Thoracic aorta (tissue), 2 donors: ENCODE data around the gene AHDC1. TPM values are rescaled to one million over a fixed set of nuclear protein-coding genes. Genes with fewer than 3 reads are reported as not detected.
A peak's percentile ranks its signal among the peaks of the same experiment; 100 is the strongest.

Experiments
- ATAC-seq: fragments of 150-250 bp; one replicate; pipeline ENCODE4 v1.8.0; 2017; ENCODE audit warnings: low read depth; ENCODE audit not compliant: insufficient number of reproducible peaks, low FRiP score
- DNase-seq: peaks from one replicate; pipeline ENCODE4 v3.0.0-alpha.2; 2020; ENCODE audit warnings: low spot score
- H3K27ac ChIP-seq, 2 donors: fragments of 200-600 bp; sonication (generic); 1 replicate in 1 of 2; 2 replicates in 1 of 2; pipeline ENCODE4 v1.5.1; 2016; ENCODE audit warnings: mild to moderate bottlenecking in 2 of 2, moderate library complexity in 2 of 2
- H3K27me3 ChIP-seq: fragments of 200-600 bp; sonication (generic); replicated peaks from 2 replicates; pipeline ENCODE4 v1.6.0; 2016; ENCODE audit warnings: mild to moderate bottlenecking; ENCODE audit not compliant: insufficient read depth
- H3K36me3 ChIP-seq: fragments of 200-600 bp; sonication (generic); one replicate; pipeline ENCODE4 v1.5.1; 2016
- H3K4me1 ChIP-seq, 2 donors: fragments of 200-600 bp; sonication (generic); 1 replicate in 1 of 2; 2 replicates in 1 of 2; pipeline versions ENCODE4 v1.5.1 to v1.6.0; 2016; ENCODE audit warnings: low read depth in 2 of 2, mild to moderate bottlenecking in 1 of 2; ENCODE audit not compliant: control insufficient read depth in 1 of 2
- H3K4me3 ChIP-seq: fragments of 200-600 bp; sonication (generic); 2 replicates; pipeline ENCODE4 v1.5.1; 2016; ENCODE audit warnings: mild to moderate bottlenecking
- H3K9me3 ChIP-seq: fragments of 200-600 bp; sonication (generic); 2 replicates; pipeline ENCODE4 v1.5.1; 2016
- total RNA-seq, 2 donors: library from RNA; depleted of rRNA; stranded (reverse); fragments of >200 nt; gene quantifications; one replicate each; pipeline versions ENCODE4 v1.1.0 to v1.2.3, GENCODE V29; 2016
- TF ChIP-seq, protein P1 (sequence below): fragments of 200-600 bp; sonication (generic); IDR thresholded peaks from one replicate; pipeline ENCODE4 v1.5.1; 2019; ENCODE audit warnings: antibody characterized with exemption

Gene AHDC1
- total RNA-seq, 2 donors from 2014 or later = 38.3 to 55.4 TPM

- H3K4me3 ChIP-seq = no peak overlapping the region
- TF ChIP-seq, protein P1, sequence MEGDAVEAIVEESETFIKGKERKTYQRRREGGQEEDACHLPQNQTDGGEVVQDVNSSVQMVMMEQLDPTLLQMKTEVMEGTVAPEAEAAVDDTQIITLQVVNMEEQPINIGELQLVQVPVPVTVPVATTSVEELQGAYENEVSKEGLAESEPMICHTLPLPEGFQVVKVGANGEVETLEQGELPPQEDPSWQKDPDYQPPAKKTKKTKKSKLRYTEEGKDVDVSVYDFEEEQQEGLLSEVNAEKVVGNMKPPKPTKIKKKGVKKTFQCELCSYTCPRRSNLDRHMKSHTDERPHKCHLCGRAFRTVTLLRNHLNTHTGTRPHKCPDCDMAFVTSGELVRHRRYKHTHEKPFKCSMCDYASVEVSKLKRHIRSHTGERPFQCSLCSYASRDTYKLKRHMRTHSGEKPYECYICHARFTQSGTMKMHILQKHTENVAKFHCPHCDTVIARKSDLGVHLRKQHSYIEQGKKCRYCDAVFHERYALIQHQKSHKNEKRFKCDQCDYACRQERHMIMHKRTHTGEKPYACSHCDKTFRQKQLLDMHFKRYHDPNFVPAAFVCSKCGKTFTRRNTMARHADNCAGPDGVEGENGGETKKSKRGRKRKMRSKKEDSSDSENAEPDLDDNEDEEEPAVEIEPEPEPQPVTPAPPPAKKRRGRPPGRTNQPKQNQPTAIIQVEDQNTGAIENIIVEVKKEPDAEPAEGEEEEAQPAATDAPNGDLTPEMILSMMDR = no peak
- no peak for ATAC-seq
Measured at GRCh38 chr1:27609618-27610240, 5.8 kb upstream of the AHDC1 start.

GRCh38 chr1:27609210-27609555 is 5.2 kb upstream of the AHDC1 start:
- no peak for ATAC-seq
- Histone ChIP-seq H3K36me3 (no peaks in the 10 kb centered on the region), H3K4me3 (no peak overlapping the region), H3K9me3 (no peaks in the 10 kb centered on the region), H3K27me3 (no peaks in the 10 kb centered on the region), H3K27ac (no peak overlapping the region), H3K4me1 (peaks cover 0 to 18% of the 10 kb centered on the region in 2 donors)
- DNase-seq = no peak
- TF ChIP-seq, protein P1 = no peak

More at GRCh38 chr1:27609618-27610240, 5.8 kb upstream of the AHDC1 start:
- H3K27me3 ChIP-seq = no peaks in the 10 kb centered on the region
- H3K27ac ChIP-seq = no peak overlapping the region
- H3K4me1 ChIP-seq = peaks cover 0 to 13% of the 10 kb centered on the region in 2 donors
- DNase-seq = no peak
- H3K9me3 ChIP-seq = no peaks in the 10 kb centered on the region
- no peaks in the 10 kb centered on the region for H3K36me3 ChIP-seq

DNA sequence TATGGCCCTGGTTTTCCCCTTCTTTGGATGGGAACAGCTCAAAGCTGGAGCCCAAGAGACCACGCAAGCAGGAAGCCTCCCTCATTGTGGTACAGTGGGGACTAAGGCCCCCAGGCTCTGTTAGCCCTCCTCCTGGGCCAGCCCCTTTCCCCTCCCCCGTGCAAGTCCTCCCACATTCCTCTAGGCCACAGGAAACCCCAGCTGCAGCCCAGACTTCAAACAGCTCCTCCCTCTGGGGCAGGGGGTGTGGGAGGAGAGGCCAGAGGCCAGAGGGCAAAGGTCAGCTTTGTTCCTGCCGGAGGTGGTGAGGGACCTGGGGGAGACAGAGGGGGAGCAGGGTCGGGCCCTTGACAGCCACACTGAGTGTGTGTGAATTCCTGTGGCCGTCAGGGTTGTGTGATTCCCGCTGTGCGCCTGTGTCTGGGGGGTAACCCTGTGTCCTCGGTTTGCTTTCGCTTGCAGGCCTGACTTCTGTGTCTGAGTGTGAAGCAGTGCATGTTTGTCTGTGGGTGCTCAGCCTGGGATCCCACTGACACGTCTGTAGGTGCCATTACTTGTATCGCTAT is 3.4 kb upstream of the AHDC1 start:
- DNase-seq = no peak
- no peak for ATAC-seq
- Histone ChIP-seq H3K4me3 (no peak overlapping the region), H3K27me3 (no peaks in the 10 kb centered on the region), H3K9me3 (no peaks in the 10 kb centered on the region), H3K36me3 (no peaks in the 10 kb centered on the region), H3K4me1 (peaks cover 0 to 19% of the 10 kb centered on the region in 2 donors), H3K27ac (no peak overlapping the region)
- TF ChIP-seq, protein P1 = no peak

DNA sequence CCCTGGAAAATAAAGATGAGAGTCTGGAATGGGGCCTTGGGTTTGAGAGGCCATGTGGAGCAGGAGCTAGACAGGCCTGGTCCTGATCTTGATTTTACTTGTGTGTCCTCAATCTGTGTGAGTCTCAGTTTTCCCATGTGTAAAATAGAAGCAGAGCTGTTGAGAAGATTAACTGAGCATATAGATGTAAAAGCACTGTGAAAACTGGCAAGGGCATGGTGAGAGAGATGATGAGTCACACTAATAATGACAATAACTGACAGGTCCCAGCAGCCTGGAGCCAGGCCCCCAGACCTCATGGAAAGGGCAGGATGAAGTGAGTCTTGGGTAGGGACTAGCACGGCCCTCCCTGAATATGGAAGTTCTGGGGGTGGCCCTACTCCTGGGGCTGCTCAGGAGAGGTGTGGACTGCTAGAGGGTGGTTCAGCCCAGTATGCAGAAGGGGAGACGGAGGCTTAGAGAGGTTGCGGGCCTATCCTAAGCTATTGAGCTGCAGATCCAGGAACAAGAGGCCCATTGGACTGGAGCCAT is 2.8 kb upstream of the AHDC1 start:
- H3K27ac ChIP-seq = no peak overlapping the region
- TF ChIP-seq, protein P1 = no peak
- no peak for ATAC-seq

GRCh38 chr1:27605796-27606707 is 2.1 kb upstream of the AHDC1 start:
- H3K27ac ChIP-seq = no peak overlapping the region
- H3K36me3 ChIP-seq = no peaks in the 10 kb centered on the region
- H3K4me3 ChIP-seq = no peak overlapping the region
- no peaks in the 10 kb centered on the region for H3K27me3 ChIP-seq
- TF ChIP-seq, protein P1 = peak; percentile 86
- DNase-seq (no peak), ATAC-seq (no peak)
- H3K4me1 ChIP-seq = peaks cover 8 to 27% of the 10 kb centered on the region in 2 donors
- H3K9me3 ChIP-seq = no peaks in the 10 kb centered on the region

More for the DNA sequence above, 2.8 kb upstream of the AHDC1 start:
- DNase-seq = no peak
- H3K27me3 ChIP-seq = no peaks in the 10 kb centered on the region
- H3K4me1 ChIP-seq = peaks cover 1 to 20% of the 10 kb centered on the region in 2 donors
- no peaks in the 10 kb centered on the region for H3K9me3 ChIP-seq
- no peak overlapping the region for H3K4me3 ChIP-seq
- no peaks in the 10 kb centered on the region for H3K36me3 ChIP-seq
